Kidney epithelial cell (primary cell): Measurements from ENCODE around the gene ACOX1. TPM values are rescaled to one million over a fixed set of nuclear protein-coding genes. Genes with fewer than 3 reads are reported as not detected.

Source experiments
- DNase-seq: peaks from one replicate; pipeline ENCODE4 v3.0.0-alpha.2; 2010; ENCODE audit warnings: low read depth
- H3K27me3 ChIP-seq: 2 replicates; pipeline ENCODE4 v1.6.0; 2011; ENCODE audit warnings: low read length; ENCODE audit not compliant: control insufficient read depth, insufficient read depth
- H3K36me3 ChIP-seq: 2 replicates; pipeline ENCODE4 v1.5.1; 2011; ENCODE audit warnings: low read length; ENCODE audit not compliant: control insufficient read depth, insufficient read depth
- H3K4me3 ChIP-seq: 2 replicates; pipeline ENCODE4 v1.5.1; 2011; ENCODE audit warnings: low read depth, mild to moderate bottlenecking, control low read depth, low read length
- total RNA-seq: library from RNA; depleted of rRNA; stranded (reverse); fragments of >200 nt; gene quantifications from 2 replicates; pipeline ENCODE4 v1.2.3, GENCODE V29; 2015
- TF ChIP-seq, protein P1 (sequence below): IDR thresholded peaks from 2 replicates; pipeline ENCODE4 v1.5.1; 2011; ENCODE audit warnings: mild to moderate bottlenecking, moderate library complexity, low read length, control low read depth, inconsistent platforms; ENCODE audit not compliant: insufficient read depth, poor library complexity, severe bottlenecking

ACOX1 gene
- total RNA-seq, 1 donor from 2014 or later: 41.1 TPM

DNA sequence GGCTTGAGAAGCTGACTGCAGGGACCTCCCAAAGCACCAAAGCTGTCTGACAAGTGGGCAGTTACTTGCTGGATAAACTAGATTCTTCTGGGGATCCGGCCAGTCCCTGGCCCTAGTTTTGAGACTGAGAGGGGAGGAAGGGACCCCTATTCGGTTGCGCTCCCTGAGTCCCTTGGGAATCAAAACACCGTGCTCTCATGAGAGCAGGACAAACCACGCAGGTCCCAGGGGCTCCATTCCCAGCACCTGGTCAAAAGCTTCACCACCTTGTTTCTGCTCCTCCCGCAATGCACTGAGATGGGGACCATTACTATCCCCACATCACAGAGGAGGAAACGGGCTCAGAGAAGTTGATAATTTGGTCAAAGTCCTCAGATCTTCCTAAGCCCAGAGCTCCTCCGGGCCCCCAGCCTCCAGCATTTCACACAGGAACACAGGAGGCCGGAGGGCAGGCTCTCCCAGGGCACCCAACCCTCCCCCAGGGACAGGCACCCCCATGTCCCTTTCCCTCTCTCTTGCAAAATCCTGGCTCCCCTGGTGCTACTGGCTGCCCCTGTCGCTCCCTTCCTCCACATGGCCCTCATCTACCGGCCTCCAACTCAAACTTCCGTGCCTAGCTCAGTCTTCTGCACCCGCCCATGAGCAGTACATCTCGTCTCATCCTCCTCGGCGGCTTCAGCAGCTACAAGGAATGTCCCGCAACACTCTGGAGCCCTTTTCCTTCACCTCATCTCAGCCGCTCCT lies 85.5 kb downstream of the ACOX1 start:
- H3K27me3 ChIP-seq: no peaks in the 10 kb centered on the region
- no peak for DNase-seq
- H3K4me3 ChIP-seq: no peak overlapping the region
- peaks cover 2% of the 10 kb centered on the region for H3K36me3 ChIP-seq
- TF ChIP-seq, protein P1, sequence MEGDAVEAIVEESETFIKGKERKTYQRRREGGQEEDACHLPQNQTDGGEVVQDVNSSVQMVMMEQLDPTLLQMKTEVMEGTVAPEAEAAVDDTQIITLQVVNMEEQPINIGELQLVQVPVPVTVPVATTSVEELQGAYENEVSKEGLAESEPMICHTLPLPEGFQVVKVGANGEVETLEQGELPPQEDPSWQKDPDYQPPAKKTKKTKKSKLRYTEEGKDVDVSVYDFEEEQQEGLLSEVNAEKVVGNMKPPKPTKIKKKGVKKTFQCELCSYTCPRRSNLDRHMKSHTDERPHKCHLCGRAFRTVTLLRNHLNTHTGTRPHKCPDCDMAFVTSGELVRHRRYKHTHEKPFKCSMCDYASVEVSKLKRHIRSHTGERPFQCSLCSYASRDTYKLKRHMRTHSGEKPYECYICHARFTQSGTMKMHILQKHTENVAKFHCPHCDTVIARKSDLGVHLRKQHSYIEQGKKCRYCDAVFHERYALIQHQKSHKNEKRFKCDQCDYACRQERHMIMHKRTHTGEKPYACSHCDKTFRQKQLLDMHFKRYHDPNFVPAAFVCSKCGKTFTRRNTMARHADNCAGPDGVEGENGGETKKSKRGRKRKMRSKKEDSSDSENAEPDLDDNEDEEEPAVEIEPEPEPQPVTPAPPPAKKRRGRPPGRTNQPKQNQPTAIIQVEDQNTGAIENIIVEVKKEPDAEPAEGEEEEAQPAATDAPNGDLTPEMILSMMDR: no peak

DNA sequence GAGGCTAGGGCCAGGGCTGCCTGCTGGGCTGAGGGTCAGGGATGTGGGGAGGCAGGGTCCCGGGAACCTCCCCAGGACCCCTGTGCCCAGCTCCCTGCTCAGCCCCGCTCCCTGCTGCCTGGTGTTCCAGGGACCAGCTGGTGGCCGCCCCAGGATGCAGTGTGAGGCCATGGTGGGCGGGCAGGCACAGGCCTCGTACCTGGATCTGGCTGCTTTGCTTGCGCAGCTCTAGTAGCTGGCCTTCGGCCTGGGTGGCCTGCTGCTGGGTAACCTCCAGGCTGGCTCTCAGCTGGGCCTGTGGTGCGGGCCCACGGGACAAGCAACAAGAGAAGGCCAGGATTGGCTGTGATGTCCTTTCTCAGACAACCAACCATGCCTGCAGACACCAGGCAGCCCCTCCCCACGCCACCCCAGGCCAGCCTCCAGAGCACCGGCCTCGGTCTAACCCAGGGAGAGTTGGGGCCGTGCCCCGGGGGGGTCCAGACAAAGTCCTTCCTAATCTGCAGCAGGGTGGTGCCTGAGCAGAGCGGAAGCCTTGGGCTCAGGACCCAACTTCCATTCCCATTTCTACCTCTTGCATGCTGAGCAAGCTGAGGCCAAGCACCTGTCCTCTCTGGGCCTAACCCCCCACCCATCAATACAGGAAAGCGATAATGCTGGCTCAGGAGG lies 86.3 kb downstream of the ACOX1 start:
- no peak for DNase-seq
- TF ChIP-seq, protein P1: no peak
- Histone ChIP-seq H3K27me3 (no peaks in the 10 kb centered on the region), H3K4me3 (no peak overlapping the region), H3K36me3 (peaks cover 2% of the 10 kb centered on the region)

DNA sequence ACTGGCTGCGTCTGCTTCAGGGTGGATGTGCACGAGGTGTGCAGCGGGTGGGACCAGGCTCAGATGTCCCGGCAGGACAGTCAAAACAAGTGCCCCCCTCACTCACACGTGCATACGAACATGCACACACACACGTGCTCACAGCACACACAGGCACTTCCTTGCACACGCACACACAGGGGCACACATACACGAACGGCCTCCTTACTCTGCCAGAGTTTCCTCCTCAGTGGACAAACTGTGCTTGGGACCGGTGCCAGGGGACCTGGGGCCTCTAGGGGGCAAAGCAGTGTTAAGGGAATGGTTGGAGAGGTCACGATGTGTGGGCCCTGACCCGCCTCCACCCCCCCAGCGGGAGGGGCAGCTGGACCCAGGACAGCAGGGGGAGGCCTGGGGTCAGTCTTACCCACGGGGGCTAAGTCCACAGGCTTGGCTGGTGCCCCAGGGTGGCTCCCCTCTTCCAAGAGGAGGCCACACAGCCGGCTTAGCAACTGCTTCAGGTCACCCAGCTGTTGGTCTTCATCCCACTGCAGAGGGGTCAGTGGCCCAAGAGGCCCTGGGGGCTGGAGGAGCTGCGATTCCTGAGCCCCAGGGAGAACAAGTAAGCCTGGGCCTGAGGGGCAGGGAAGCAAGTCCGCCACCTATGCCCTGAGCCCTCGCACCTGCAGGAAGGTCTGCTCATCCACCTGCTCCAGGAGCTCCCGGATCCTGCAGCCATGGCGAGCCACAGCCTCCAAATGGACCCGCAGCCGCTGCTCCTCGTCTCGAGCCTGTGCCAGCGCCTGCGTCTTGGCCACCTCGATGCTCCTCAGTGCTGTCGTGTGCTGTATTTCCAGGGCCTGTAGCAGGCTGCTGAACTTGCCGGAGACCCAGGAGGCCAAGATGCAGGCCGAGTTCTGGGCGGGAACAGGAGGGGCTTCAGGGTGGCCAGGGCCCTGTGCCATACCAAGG lies 87.1 kb downstream of the ACOX1 start:
- H3K36me3 ChIP-seq: peaks cover 2% of the 10 kb centered on the region
- no peak for DNase-seq
- no peak overlapping the region for H3K4me3 ChIP-seq
- TF ChIP-seq, protein P1: no peak
- no peaks in the 10 kb centered on the region for H3K27me3 ChIP-seq

Other genes starting within 250 kb of the ACOX1 start
- gene GALK1, start 214.0 kb downstream of the ACOX1 start, total RNA-seq: 18.7 and 21.2 TPM in 2 replicates
- 18.6 and 23.7 TPM in 2 replicates for gene UNK, start 194.4 kb downstream of the ACOX1 start, total RNA-seq
- gene UNC13D, start 134.8 kb downstream of the ACOX1 start, total RNA-seq: 14.0 and 17.9 TPM in 2 replicates
- gene WBP2, start 123.8 kb downstream of the ACOX1 start, total RNA-seq: 93.3 and 105 TPM in 2 replicates
- gene TRIM47, start 100.6 kb downstream of the ACOX1 start, total RNA-seq: 56.5 and 75.8 TPM in 2 replicates
- 22.7 and 31.8 TPM in 2 replicates for gene TRIM65, start 82.2 kb downstream of the ACOX1 start, total RNA-seq
- gene MRPL38, start 74.3 kb downstream of the ACOX1 start, total RNA-seq: 36.5 and 49.4 TPM in 2 replicates
- 3.8 and 7.3 TPM in 2 replicates for gene FBF1, start 38.1 kb downstream of the ACOX1 start, total RNA-seq
- 28.9 and 42.0 TPM in 2 replicates for gene TEN1, start 74 bp upstream of the ACOX1 start, total RNA-seq
- gene CDK3, start 21.7 kb upstream of the ACOX1 start, total RNA-seq: 7.4 and 11.5 TPM in 2 replicates
- gene EVPL, start 48.1 kb upstream of the ACOX1 start, total RNA-seq: 8.5 and 8.8 TPM in 2 replicates
- 45.7 and 53.2 TPM in 2 replicates for gene SRP68, start 93.4 kb upstream of the ACOX1 start, total RNA-seq
- 0.33 and 0.34 TPM in 2 replicates for gene GALR2, start 95.6 kb upstream of the ACOX1 start, total RNA-seq
- not detected in 2 replicates for gene ZACN, start 100.0 kb upstream of the ACOX1 start, total RNA-seq
- 80.1 and 88.9 TPM in 2 replicates for gene EXOC7, start 124.6 kb upstream of the ACOX1 start, total RNA-seq
- 2.3 and 3.0 TPM in 2 replicates for gene FOXJ1, start 162.1 kb upstream of the ACOX1 start, total RNA-seq